HepG2 (cell line): ENCODE data around the gene CDH13. TPM values are rescaled to one million over a fixed set of nuclear protein-coding genes. Genes with fewer than 3 reads are reported as not detected.

Experiments
- BCLAF1 ChIP-seq: fragments of 450-650 bp; IDR thresholded peaks from 2 replicates; pipeline ENCODE4 v1.6.1; 2017; ENCODE audit warnings: mild to moderate bottlenecking
- DZIP1 ChIP-seq: sonication (generic); formaldehyde crosslinking; IDR thresholded peaks from 2 replicates; pipeline ENCODE4 v1.5.0; 2020; ENCODE audit warnings: mild to moderate bottlenecking, missing genetic modification reagents
- EEA1 ChIP-seq: sonication (generic); formaldehyde crosslinking; IDR thresholded peaks from 2 replicates; pipeline ENCODE4 v1.5.1; 2020; ENCODE audit warnings: mild to moderate bottlenecking, missing genetic modification reagents, borderline replicate concordance
- ELK4 ChIP-seq: sonication (generic); formaldehyde crosslinking; IDR thresholded peaks from 2 replicates; pipeline ENCODE4 v1.9.0; 2021; ENCODE audit warnings: missing genetic modification reagents, borderline replicate concordance
- KDM3A ChIP-seq: IDR thresholded peaks from 2 replicates; pipeline ENCODE4 v1.6.1; 2018; ENCODE audit warnings: low read depth, missing compliant biosample characterization
- MED1 ChIP-seq: sonication (generic); formaldehyde crosslinking; IDR thresholded peaks from 2 replicates; pipeline ENCODE4 v1.4.0; 2020; ENCODE audit warnings: missing genetic modification reagents
- THAP7 ChIP-seq: sonication (generic); formaldehyde crosslinking; IDR thresholded peaks from 2 replicates; pipeline ENCODE4 v1.8.1; 2023; ENCODE audit warnings: mild to moderate bottlenecking, missing genetic modification reagents
- ZNF256 ChIP-seq: sonication (generic); formaldehyde crosslinking; conservative IDR thresholded peaks from 2 replicates; pipeline ENCODE4 v1.4.0; 2020; ENCODE audit warnings: missing genetic modification reagents
- ZNF367 ChIP-seq: sonication (generic); formaldehyde crosslinking; IDR thresholded peaks from 2 replicates; pipeline ENCODE4 v1.4.0; 2020; ENCODE audit warnings: missing genetic modification reagents, borderline replicate concordance
- ZNF639 ChIP-seq: conservative IDR thresholded peaks from 2 replicates; pipeline ENCODE4 v1.6.1; 2018; ENCODE audit warnings: missing genetic modification reagents
- ZNF687 ChIP-seq: sonication (generic); formaldehyde crosslinking; IDR thresholded peaks from 2 replicates; pipeline ENCODE4 v1.5.1; 2020; ENCODE audit warnings: mild to moderate bottlenecking, missing genetic modification reagents, moderate library complexity
- ZNF777 ChIP-seq: sonication (generic); formaldehyde crosslinking; IDR thresholded peaks from 2 replicates; pipeline ENCODE4 v1.4.0; 2020; ENCODE audit warnings: missing genetic modification reagents
- ZNF841 ChIP-seq: sonication (generic); formaldehyde crosslinking; IDR thresholded peaks from 2 replicates; pipeline ENCODE4 v1.8.1; 2023; ENCODE audit warnings: missing genetic modification reagents, borderline replicate concordance
- polyA plus RNA-seq, 8 experiments: library from polyadenylated mRNA; depleted of rRNA in 3 of 8; stranded (reverse) in 7 of 8; unstranded in 1 of 8; fragments of >200 nt; fragmentation: Illumina TruSeq in 4 of 8; extraction: Trizol in 4 of 8; gene quantifications; 2 replicates each; pipeline versions ENCODE4 v1.2.1 to v1.2.3, GENCODE V29; 2011 to 2016; ENCODE audit warnings: low read depth in 4 of 8, missing spikeins in 1 of 8, mixed read lengths in 1 of 8; ENCODE audit not compliant: insufficient read depth in 1 of 8
- total RNA-seq, 5 experiments: library from RNA; depleted of rRNA; stranded (reverse); fragments of >200 nt; fragmentation: Illumina TruSeq; extraction: Trizol; gene quantifications; 2 replicates each; pipeline ENCODE4 v1.2.3, GENCODE V29; 2016; ENCODE audit warnings: low read depth in 1 of 5

Gene CDH13
- total and polyA plus RNA-seq, 2 of the 13 experiments (the other 11 are each of a cell fraction or from before 2014, with no cell fraction given): not detected

- TF ChIP-seq ZNF687 (CRISPR knock-in tag) (peak; percentile 97), DZIP1 (CRISPR knock-in tag) (no peak), ZNF367 (CRISPR knock-in tag) (no peak; the same call in 1 of the 2 replicates), EEA1 (CRISPR knock-in tag) (0 out of 2 replicates have a peak, but pooled peaks have one; percentile 85), ZNF639 (CRISPR knock-in tag) (peak; percentile 86), ZNF841 (CRISPR knock-in tag) (no peak), KDM3A (CRISPR knock-in tag) (no peak), THAP7 (CRISPR knock-in tag) (no peak), MED1 (CRISPR knock-in tag) (0 out of 2 replicates have a peak, but pooled peaks have one; percentile 41), ZNF256 (CRISPR knock-in tag) (no peak), ELK4 (CRISPR knock-in tag) (peak; percentile 92; the same call in 1 of the 2 replicates), ZNF777 (CRISPR knock-in tag) (peak; percentile 50; the same call in 1 of the 2 replicates), BCLAF1 (no peak)
Observed at GRCh38 chr16:83807710-83808572, 1181.2 kb downstream of the CDH13 start, which contains the start of gene HSBP1 (continued).
